Right ventricle myocardium superior (tissue), 1 donor: ENCODE measurements around the gene ATAD3B. TPM values are rescaled to one million over a fixed set of nuclear protein-coding genes. Genes with fewer than 3 reads are reported as not detected.
A peak's percentile ranks its signal among the peaks of the same experiment; 100 is the strongest.

Experiments
- ATAC-seq: fragments of 200-7000 bp; cut with Tn5 transposase; one replicate; pipeline ENCODE4 v1.9.1; 2020; ENCODE audit warnings: mild to moderate bottlenecking; ENCODE audit not compliant: poor library complexity
- DNase-seq: peaks from one replicate; pipeline ENCODE4 v3.0.0-alpha.2; 2020
- intact Hi-C: fragments of 100-400 bp; cut with DNase I; formaldehyde crosslinking; loops from one replicate; pipeline ENCODE4 v1.11.2; 2022
- total RNA-seq: library from RNA; stranded (reverse); fragmentation: NEBNext Ultra II Directional; extraction: Animal tissue kit (Norgen Biotek cat#: 25700); gene quantifications from one replicate; pipeline ENCODE4 v1.2.1, GENCODE V29; 2021
- donor health status: DM: no; HTN: yes; CAD: no; lungs with severe emphysema.

The ATAD3B gene
- total RNA-seq, 1 donor from 2014 or later, result 7.9 TPM

DNA sequence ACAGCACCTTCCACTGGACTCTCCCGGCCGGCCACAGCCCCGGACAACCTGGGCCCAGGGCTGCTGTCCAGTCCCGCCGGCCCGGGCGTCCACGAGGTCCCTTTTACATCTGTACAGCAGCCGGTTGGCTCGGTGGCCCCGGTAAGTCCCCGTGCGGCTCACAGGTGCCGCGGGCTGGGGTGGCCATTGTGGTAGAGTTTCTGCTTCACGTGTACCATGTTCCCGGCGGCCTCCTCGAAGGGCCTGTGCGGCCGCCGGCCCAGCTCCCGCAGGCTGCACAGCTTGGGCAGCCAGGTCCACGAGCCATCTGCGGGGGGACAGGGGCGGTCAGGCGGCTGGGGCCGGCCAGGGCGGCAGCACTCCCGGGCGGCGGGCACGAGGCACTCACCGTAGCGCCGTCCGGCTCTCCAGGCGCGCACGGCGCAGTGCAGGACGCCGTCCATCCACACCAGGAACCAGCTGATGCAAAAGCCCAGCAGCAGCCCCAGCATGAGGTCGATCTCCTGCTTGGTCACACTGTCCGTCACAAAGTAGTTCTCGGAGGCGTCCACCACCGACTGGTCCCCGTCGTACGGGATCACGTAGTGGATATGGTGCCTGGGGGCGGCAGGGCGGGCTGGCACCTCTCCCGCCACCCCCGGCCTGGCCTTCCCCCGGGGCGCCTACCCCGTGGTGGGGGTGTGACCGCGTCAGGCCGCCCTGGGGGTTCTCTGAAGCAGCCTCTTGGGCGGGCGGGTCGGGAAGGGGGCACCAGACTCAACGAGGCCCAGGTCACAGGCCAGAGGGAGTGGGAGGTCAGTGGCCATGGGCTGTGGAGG, 63.8 kb downstream of the ATAD3B start:
- DNase-seq (no peak), ATAC-seq (no peak)
- intact Hi-C loops, result no loop called here

DNA sequence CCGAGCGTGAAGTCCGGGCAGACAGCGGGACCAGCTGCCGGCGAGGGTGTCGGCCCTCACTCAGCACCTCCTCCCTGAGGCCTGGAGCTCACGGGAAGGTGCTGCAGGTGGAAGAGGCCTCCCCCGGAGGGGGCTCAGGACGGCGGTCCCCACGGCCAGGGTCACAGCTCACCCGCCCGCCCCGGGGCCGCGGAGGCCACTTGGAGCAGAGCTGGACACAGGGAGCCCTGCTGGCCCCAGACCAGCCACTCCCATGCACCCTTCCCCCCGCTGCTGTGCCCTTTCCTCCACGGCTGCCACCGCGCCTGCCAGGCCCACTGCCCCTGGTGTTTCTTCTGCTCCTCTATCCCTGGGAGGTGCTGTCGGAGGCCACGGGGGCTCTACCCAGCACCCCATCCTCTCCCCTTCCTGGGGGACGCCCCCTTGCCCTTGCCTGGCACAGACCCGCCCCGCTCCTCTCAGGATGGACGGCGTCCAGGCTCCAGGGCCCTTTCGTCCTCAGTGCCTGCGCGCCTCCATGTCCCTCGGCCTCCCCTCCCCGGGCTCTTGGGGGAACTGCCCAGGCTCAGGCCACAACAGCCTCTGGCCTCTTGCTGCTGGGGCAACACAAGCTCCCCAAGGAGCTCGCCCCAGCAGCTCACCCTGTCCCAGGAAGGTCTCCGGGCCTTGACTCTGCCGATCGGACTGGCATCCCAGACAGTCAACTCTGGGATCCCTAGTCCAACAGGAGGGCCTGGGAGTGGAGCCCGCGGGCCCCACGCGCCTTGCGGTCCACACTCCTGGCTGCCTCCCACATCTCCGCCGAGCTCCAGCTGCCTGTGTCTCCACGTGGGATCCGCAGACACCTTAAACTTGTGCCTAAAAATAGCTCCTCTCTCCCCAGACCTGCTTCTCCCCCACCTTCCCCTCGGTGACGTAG, 64.7 kb downstream of the ATAD3B start:
- intact Hi-C loops, result no loop called here
- no peak for ATAC-seq

DNA sequence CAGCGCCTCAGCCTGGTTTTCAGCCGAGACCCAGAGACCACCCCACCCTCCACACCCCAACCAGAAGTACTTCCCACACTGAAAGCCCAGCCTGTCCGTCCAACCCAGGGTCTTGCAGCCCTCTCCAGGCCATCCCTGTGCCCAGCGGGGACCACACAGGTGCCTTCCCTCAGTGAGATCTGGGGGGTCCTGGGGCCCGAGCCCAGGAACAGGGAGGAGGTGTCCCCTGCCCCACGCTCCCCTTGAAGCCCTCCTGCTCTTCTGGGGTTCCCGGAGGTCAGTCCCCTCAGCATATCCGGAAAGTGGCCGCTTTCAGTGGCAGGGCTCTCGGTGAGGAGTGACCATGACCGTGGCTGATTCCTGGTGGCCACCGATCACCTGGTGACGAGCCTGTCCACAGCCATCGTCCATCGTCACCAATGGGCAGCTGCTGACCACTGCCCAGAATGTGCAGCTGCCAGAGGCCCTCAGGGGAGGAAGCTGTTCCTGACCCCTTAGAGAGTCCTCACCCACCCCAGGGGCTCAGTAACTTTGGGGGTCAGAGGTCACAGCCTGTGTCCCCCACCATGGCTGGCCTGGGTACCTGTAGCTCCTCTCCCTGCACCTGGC, 65.5 kb downstream of the ATAD3B start:
- ATAC-seq (no peak), DNase-seq (no peak)
- intact Hi-C loops, result no loop called here

More for the DNA sequence above, 64.7 kb downstream of the ATAD3B start:
- no peak for DNase-seq

DNA sequence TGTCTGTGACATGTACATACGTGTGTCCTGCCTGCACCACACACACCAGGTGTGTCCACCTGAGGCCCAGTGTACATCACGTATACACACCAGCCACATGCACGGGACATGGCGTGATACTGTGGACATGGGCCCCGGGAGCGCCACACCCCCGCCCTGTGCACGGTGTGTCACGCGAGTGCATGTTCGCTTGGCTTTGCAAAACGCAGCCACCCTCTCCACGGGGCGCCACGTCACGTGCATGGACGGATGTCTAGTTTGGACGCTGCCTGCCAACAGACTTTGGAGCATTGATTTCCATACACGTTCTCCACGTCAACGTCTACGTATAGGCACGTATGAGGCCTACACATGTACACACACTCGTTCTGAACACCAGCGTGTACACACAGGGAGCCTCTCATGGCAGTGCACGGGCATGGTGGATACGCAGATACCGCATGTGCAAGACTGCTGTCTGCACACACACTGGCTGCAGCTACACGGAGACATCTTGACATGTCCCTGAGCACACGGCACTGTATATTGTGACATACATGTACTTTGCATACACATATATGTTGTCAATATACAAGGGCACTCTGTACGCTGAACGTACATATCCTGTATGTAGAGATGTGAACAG, 66.2 kb downstream of the ATAD3B start:
- intact Hi-C loops, result no loop called here
- DNase-seq, result no peak
- ATAC-seq, result no peak

DNA sequence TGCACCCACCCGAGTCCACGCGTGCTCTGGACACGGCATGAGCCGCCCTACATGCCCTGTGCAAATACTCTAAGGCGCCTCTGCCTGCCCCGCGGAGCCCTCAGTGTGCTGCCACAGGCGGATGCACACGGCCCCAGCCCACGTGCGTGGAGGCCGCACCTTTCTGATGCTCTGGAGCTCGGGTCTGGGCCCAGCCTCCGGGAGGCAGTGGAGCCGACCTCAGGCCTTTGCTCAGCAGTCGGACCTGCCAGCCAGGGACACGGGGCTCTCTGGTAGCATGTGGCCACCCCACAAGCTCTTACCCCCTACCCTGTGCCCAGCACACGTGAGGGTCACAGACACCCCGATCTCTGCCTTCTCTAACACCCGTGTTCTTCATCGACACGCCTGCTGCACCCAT, 66.8 kb downstream of the ATAD3B start:
- DNase-seq (no peak), ATAC-seq (no peak)
- intact Hi-C loops, result no loop called here

DNA sequence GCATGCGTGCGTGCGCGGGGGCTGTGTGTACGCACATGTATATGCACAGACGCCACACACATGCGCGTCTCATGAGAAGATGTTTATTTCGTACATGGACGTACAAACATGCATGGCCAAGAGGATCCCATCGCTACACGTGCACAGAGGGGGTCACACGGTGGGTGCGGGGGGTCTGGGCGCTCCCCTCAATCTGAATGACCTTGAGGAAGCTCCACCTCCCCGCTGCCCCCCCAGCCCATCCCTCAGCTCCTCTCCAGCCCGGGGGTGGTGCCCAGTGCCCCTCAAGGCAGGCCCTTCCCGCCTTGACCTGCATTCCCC, 67.4 kb downstream of the ATAD3B start:
- DNase-seq, result no peak
- intact Hi-C loops, result no loop called here
- ATAC-seq, result no peak

DNA sequence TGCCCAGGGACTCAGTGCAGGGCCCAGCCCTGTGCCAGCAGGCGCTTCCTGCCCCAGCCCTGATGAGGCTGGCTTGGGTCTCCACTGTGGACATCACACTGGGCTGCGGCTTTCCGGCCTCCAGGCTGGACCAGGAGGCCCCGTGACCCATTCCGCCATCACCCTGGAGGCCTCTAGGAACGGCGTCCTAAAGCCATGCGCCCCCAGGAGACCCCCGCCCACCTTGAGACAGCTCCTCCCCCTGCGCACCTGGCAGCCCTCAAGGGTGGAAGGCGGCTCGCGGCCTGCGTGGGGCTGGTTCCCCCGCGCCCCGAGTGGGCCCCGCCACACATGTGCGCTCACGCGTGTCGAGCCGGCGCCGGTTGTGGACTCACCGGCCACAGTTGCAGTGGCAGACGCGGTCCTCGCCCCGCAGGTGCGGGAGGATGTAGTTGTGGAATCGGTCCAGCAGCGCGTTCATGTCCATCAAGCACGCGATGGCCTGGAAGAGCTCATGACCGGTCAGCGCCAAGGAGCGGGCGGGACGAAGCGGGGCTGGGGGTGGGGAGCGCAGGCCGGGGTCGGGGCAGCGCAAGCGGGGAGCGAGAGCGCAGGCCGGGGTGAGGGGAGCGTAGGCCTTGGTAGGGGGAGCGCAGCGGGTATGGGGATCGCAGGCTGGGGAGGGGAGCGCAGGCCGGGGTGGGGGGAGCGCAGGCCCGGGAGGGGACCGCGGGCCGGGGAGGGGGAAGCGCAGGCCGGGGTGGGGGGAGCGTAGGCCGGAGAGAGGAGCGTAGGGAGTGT, 67.9 kb downstream of the ATAD3B start:
- no peak for ATAC-seq
- intact Hi-C loops, result no loop called here
- DNase-seq, result peak; percentile 63

DNA sequence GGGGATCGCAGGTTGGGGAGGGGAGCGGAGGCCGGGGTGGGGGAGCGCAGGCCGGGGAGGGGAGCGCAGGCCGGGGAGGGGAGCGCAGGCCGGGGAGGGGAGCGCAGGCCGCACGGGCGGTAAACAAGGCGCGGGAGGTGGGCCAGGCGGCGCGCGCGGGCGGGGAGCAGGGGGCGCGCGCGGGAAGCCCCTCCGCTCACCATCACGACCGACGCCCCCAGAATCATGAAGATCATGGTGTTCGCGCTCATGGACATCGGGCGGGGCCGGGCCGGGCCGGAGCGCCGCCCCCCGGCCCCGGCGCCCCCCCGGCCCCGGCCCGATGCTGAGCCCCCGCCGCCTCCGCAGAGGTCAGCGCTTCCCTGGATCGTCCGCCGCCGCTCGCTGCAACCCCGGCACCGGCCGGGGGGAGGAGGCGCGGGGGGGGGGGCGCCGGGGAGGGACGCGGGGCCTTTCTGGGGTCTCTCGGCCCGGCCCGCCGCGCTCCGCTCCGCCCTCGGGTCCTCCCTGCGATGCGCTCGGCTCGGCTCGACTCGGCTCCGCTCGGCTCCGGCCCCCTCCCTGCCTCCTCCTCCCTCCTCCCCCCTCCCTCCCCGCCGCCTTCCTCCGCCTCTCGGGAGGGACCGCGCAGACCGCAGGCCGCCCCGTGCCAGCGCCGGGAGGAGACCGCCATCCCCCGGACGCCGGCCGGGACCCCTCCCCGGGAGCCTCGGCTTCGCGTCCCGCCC, 68.7 kb downstream of the ATAD3B start, which contains the start of gene TMEM240:
TSS of gene TMEM240 (minus strand) at position 535 of the 728 bp plus-strand sequence. CDS start at position 257, 278 bp downstream.
- DNase-seq, result peak; percentile 88
- peak; percentile 71 for ATAC-seq
- intact Hi-C loops, result no loop called here

DNA sequence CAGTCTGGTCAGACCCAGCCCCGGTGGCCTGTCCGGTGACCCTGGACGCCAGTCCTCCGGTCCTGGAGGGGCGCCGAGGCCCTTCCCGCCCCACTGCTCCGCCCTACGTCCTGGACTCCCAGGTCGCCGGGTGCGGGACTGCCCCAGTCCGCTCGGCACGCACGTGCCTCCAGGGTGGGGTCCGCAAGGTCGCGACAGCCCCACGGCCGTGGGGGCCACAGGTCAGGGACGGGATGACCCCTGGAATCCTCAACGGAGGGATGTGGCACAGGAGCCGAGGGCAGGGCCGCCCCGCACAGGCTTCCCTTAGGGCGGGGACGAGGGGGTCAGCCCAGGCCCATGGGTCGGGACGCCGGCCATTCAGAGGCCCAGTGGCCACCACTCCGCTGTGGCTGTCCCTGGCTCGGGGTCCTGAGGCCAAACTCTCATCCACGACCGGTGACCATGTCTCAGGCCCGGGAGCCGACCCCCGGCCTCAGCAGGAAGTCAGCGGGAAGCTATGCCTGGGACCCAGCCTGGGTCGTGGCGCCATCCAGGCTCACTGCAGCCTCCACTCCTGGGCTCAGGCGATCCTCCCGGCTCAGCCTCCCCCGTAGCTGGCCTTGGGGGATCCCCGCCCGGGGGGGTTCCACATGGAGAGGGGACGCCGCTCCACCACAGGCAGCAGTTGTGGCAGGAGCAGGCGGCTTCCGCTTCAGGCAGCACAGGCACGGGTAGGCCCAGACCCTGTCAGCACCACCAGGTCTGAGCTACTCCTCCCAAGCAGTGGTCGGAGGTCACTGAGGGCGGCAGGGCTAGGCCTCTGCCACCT, 69.5 kb downstream of the ATAD3B start:
- intact Hi-C loops, result no loop called here
- ATAC-seq, result peak; percentile 1
- no peak for DNase-seq

DNA sequence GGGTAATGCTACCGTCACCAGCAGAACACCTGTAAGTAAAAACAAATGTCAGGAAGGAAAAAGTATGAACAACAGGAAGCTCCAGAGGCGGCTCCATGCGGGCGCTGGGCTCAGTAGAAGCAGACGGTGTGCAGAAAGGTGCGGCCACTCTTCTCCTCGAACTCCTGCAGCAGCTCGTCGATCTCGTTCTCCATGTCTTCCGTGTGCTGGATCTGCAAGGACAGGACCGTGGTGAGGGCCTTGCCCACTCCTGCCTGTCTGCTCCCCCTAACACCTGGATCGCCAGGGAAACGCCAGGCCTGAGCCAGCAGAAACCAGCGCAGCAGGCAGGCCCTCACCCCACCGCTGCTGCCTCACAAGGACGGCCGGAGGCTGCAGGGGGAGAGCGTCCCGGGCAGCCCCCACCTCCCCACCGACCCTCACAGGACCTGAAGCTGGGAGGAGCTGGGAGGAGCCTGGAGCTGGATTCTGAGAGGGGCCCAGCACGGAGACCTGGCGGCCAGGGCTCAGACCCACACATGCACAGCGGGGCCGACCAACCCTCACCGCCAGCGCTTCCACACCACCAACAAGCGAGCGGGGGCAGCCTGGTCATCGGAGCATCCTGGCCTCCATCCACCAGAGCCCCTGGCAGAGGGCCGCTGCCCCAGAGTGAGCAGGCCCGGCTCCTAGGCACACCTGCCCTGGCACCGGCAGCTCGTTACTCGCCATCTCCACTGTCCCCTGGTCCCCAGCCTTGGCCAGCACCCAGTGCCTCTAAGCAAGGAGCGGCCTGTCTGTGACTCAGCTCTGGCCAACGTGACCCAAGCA, 70.6 kb downstream of the ATAD3B start:
- peak; percentile 36 for DNase-seq
- ATAC-seq, result no peak
- intact Hi-C loops, result no loop called here

DNA sequence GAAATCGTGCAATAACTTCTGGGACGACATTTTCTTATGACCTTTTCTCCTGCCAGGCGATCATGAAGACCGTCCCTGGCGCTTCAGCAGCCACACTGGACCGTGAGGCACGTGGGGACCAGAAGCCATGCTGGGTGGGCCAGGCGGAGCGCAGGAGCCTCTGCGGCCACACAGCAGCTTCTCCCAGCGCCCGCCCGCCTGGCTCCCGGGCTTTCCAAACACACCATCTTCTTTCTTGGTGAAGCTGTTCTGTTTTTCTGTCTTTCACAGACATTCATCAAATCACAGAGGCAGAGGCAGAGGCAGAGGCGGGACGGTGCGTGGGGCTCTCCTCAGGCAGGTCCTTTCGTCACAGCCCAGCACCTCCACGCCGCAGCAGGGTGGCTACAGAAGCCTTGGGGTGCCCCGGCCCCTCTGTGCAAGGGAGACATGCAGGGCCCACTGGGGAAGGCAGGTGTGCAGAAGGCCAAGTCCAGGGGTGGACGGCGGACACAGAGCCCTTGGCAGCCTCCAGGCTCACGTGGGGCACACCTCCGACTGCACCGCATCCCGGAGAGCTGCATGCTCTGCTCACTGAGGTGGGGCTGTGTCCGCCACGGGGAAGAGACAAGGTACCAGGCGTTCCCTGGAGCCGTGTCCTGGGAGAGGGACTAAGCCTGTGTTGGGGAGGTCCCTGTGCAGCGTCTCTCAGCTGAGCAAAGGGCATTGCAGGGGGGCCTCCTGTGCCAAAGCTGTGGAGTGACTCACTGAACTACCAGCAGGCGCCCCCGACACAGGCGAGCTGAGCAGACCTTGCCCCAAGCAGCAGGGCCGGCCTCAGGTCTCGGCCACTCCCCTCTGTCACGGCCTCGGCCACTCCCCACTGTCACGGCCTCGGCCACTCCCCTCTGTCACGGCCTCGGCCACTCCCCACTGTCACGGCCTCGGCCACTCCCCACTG, 71.5 kb downstream of the ATAD3B start:
- peak; percentile 47 for DNase-seq
- ATAC-seq, result peak; percentile 18
- intact Hi-C loops, result no loop called here

DNA sequence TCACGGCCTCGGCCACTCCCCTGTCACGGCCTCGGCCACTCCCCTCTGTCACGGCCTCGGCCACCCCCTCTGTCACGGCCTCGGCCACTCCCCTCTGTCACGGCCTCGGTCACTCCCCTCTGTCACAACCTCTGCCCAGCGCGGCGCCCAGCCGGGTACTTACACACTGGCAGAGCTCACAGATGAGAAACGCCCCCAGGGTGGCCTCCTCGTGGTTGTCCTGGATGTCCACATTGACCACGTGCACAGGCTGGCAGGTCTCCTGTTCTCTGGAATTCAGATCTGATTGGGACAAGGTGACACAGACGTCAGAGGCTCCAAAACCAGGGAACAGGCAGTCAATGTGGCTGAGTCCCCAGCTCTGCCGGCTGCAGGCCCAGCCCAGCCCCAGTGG, 72.1 kb downstream of the ATAD3B start:
- peak; percentile 72 for ATAC-seq
- intact Hi-C loops, result no loop called here
- DNase-seq, result peak; percentile 90

DNA sequence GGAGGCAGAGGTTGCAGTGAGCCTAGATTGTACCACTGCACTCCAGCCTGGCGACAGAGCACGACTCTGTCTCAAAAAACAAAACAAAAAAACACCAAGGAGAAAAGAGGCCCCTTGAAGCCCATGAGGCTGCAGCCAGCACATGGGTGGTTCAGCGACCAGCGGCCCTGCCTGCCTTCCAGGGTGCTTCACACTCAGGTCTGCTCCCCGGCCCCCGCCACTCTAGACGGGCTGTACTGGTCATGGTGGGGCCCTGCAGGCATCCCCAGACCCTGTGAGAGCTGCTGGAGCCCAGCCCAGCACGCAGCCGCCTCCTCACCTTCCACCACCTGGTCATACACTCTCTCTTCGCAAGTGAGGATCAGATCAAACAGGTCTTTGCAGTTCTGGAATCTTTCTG, 73.0 kb downstream of the ATAD3B start:
- ATAC-seq, result no peak
- no peak for DNase-seq
- intact Hi-C loops, result no loop called here
